Measurements from ENCODE around the gene SLIRP.
"Not testable (repeated sequence)": the region's sequence is repeated elsewhere in the genome, so short reads cannot be mapped to it uniquely, and the experiment has no call there.

The SLIRP gene

DNA sequence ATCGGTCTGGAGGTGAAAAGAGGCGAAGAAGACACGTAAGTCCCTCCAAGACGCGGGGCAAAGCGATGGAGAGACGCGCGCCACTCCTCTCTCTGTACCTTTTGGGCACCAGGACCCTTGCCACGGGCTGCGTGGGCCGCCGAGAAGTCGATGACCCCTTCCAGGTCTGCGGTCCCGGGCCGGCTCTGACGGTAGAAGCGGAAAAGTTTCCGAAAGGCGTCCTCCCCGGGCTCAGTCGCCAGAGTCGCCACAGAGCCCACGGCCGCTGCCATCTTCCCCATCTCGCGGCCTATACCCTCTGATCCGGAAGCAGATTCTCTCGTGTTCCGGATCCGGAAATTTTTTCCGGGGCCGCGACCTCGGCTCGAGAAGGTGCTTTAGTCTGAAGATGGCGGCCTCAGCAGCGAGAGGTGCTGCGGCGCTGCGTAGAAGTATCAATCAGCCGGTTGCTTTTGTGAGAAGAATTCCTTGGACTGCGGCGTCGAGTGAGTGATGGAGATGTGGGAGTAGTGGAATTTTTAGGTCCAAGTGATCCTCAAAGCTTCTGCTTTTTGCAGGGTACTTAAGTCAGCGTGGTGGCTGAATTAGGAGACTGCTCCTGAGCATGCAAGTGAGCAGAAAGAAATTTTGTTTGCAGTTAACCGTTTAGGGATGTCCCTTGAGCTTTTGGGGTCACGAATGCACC is at the start of gene SLIRP, which contains the start of gene ALKBH1:
Gene SLIRP (plus strand): TSS at position 380 of the 685 bp plus-strand sequence. CDS start 9 bp downstream, at position 389.
Gene ALKBH1 (minus strand): TSS at position 300 of the 685 bp plus-strand sequence. CDS start 19 bp downstream, at position 281.
- DNase-seq: peak; percentile 89

DNA sequence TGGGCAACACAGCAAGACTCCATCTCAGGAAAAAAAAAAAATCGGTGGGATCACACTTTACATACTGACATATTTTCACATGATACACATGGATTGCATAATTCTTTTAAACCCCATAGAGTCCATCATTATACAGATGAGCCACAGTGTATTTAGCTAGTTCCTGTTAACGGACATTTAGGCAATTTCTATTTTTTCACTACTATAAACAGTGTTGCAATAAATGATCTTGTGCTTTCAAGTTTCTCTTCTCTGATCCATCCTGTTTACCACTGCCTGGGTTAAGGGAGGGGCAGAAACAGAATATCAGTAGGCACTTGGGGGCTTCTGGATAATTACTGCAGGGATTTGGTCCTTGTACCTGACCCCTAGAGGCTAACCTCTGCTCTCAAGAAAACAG is 48.1 kb upstream of the SLIRP start:
- DNase-seq: no peak

DNA sequence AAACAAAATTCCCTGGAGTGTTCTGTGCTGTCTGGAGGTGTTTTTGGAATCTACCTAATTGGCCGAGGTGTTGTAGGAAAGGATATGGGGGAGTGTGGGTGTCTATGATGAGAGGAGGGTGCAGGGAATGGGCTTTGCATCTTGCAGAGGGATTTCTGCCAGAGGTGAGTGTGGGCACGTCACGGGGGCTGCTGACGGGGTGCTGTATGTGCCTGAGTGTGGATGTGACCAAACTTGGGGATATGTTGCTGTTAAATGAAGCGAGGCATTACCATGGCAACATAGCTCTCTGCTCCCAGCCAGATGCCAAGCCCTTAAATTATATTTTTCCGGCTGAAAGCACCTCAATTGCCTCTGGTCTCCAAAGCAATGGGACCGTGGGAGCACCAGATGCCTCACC is 47.1 kb upstream of the SLIRP start:
- DNase-seq: no peak

DNA sequence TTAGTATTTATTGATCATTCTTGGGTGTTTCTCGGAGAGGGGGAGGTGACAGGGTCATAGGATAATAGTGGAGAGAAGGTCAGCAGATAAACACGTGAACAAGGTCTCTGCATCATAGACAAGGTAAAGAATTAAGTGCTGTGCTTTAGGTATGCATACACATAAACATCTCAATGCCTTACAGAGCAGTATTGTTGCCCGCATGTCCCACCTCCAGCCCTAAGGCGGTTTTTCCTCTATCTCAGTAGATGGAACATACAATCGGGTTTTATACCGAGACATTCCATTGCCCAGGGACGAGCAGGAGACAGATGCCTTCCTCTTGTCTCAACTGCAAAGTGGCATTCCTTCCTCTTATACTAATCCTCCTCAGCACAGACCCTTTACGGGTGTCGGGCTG is 46.3 kb upstream of the SLIRP start:
- DNase-seq: not testable (repeated sequence)

DNA sequence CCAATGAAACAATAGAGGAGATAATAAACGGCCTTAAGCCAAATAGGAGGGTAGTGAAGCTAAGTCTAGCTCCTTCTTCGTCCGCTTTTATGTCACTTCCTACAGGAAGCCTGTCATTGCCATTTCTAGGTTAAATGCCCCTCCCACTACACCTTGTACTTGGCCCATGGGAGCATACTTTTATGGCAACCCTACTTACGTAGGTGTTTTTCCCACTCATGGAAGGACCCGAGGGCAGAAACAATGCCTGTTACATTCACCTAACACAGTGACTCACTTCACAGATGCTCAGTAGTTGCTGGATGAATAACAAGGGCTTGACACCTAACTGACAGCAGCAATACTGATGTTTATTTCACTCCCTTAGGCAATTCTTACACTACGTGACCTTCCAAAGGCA is 44.6 kb upstream of the SLIRP start:
- DNase-seq: no peak

DNA sequence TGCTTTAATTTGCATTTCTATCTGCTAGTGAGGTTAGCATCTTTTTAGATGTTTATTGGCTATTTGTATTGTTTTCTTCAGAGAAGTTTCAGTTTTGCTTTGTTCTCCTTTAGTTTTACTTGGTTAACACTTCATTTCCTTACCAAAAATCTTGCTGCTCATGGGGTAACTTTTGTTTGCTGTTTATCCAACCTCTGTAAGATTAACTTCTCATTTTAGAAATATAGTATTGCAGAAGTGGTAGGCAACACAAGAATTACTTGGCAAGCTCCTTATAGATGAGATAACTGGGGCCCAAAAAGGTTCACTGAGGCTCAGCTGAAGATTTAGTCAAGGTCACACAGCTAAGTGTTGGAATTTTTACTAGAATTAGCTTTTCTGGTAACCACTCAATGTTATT is 40.6 kb upstream of the SLIRP start:
- no peak for DNase-seq

DNA sequence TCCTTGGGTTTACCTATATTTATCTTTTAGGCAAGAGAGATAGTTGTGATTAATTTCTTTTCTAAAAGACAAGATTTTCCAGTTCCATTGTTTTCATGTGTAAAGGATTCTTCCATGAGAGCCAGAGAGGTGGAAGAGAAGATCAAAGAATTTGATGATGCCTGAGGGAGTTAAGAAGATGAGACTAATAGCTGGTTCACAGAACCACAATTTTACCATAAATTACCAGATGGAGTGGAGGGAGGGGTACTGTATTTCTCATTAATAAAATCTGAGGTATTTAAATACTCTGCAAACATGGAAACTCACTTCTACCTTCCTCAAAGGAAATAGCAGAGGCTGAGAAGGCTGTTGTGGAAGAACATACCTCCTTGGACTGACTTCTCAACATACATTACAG is 34.7 kb upstream of the SLIRP start:
- no peak for DNase-seq

DNA sequence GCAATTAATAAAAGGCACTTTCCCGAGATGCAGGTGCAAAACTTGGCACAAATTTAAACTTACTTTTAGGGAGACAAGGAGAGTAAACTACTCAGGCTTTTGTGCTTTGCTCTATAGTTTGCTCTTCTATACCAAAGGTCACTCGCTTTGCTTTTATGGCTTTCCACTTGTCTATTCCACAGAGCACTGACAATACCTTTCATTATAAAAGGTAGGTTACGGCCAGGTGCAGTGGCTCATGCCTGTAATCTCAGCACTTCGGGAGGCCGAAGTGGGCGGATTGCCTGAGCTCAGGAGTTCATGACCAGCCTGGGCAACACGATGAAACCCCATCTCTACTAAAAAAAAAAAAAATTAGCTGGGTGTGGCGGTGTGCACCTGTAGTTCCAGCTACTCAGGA is 33.0 kb upstream of the SLIRP start:
- DNase-seq: no peak

DNA sequence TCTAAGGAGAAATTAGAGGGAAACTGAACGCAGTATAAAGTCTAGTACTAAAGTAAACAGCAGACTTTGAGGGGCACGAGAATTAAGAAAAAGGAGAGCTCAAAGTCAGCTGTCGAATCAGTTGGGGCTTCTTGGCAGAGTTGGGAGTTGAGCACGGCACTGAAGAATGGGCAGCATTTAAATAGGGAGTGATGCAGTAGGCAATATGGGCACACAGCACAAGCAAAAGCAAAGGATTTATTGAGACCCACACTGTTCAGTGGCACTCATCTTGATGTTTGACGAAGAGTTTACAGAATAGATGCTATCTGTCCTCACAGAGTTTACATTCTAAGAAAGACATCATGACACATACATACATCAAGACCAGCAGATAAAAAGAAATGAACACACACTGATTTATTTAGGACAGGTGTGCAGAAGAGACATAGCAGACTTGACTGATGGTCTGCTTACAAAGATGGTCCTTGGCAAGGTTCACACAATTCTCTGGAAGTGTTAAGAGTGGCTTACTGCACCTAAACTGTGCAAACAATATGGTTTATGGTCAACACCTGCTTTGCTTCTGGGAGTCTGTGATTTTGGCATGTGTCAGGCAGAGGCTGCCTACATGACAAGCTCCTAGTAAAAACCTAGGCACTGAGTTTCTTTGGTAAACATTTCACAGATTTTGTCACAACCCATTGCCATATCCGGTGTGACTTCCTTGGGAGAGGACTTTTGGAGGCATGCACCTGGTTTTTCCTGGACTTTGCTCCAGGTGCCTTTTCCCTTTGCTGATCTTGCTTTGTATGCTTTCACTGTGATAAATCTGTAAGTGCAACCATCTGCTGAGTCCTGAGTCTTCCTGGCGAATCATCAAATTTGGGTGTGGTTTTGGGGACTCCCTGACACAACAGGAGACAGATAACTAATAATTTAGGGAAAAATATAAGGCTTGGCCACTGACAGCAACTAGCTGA is 26.4 kb upstream of the SLIRP start:
- no peak for DNase-seq

DNA sequence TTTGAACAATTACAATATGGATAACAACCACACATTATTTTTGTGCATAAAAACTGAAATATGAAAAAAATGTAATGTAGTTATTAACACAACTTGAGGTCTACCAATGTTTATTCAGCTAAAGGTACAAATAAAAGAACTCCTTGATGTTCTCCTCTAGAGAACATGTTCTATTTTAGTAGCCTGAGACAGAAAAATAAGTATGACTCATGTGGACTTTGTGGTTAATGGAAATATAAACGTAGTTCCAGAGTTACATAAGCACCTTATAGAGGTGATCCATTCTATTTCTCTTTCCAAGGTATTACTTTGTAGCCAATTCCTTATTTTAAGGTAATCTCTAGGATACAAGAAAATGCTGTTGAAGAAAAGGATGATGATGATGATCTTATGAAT is 25.7 kb upstream of the SLIRP start:
- DNase-seq: no peak

DNA sequence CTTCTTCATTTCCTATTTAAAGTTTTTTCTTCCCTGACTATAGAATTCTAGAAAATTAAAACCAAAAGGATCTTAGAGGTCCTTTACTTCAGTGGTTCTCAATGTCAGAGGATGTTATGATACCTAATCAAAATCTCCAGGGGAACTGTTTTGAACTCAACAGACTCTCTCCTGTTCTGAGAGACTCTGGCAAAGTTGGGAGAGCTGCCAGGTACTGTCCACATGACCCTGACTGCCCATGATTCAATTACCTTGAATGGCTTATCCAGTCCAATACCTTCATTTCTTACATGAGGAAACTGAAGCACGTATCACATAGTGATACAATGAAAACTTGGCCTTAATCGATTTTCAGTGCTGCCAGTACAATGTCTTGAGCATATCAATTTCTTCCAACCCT is 16.6 kb upstream of the SLIRP start:
- no peak for DNase-seq

DNA sequence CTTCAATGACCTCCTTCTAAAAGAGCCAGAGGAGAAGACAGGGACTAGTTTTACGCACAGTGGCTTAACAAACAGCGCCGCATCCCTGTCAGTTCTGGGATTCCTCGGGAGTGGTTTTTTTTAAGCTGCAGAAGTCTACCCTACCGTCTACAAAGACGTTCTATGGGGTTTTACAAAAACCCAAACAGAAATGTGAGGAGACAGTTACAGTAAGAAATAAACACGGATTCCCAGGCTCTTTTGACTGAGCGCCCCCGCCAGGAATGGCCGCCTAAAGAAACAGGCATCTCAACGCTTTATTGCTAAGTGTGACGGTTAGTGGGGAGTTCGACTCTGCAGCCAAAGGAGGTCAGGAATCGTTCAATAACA is 564 bp upstream of the SLIRP start:
- DNase-seq: no peak

DNA sequence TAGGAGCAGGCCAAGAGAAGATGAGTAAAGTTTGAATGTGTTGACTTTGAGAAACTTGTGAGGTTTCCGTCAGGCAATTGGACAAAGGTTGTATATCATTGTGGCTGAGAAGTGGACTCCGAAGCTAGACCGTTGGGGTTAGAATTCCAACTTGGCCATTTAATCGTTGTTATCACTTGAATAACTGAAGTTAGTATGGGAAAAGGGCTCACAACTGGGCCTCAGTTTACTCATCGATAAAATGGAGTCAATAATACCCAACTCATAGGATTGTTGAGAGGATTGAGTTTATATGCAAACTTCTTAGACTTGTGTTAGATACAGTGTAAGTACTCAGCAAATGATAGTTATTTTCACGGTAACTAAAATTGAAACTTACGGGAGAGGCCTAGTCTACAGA is 846 bp downstream of the SLIRP start:
- no peak for DNase-seq

DNA sequence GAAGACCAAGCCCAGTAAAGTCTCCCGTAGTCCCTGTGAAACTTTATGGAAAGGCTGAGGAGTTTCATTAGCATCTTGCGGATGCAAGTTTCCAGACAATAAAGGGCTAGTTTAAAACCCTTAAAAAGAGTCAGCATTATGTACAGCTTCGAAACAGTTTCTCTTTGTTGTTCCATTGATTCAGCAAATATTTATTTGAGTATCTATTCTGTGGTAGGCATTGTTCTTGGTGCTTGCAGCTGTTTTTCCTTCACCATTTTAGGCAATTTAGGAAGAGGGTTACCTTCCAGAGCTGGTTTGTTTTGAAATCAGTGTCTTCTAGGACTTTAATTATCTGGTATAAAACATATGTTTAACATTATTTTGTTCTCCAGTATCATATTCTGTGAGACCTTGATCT is 1.5 kb downstream of the SLIRP start:
- DNase-seq: no peak

DNA sequence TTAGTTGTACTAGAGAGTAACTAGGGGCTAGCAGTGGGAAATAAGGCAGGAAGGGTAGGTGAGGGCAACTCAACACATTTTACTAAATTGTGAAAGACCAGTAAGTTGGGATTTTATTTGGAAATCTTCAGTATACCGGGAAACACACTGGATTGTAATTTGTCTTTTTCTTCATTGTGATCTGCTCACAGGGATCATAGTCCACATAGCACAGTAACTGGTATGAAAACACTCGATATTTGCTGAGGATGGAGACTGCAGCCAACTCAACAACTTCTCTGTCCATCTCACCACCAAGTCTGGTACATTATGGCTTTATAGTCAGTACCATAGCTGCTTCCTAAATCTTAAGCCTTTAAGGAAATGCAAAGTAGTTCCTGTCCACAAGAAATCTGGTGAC is 2.5 kb downstream of the SLIRP start:
- DNase-seq: no peak

DNA sequence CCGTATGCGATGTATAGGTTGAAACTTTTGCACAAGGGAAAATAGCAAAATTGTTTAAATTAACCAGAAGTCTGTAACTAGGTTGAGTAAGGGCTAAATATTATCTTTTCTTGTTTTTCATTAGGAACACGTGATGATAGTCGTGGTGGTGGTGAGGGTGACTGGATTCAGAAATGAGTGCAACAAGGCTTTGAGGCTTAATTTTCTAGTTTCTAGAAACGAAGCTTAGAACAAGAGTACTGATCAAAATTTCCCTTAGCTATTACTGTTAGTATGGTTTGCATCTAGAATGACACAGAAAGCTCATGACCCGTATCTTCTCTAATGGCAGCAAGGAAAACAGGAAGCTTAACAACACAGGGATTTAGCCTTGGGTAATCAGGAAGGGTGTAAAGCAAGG is 7.0 kb downstream of the SLIRP start:
- peak; percentile 13 for DNase-seq

DNA sequence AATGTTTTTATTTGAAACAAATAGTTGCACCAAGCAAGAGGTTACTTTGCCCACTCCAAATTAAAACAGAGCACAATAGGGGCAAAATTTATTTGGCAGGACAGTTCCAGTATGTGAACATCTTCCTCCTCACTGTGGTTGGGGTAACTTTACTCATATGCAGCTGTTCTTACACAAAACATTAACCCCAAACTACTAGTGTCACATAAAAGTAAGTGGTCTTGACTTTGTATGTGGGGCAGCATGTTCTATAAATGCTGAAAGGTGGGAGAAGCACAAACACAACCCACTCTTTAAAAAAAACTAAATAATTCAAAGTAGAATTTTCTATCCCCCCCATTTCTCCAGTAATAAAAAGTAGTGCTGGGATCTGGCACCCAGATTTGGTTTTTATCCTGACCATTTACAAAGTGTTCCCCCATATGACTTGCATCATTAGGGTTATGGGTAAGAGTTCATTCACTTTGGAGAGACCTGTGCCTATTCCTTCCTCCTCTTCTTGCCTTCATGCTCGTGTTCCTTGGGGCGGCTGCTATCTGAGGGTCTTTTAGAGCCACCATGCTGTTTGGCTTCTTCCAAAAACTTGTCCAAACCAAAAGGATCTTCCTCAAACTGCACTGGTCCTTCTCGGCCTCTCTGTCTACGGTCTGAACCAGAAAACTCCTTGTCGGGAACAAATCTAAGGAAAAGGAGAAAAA is 9.9 kb downstream of the SLIRP start:
- no peak for DNase-seq

DNA sequence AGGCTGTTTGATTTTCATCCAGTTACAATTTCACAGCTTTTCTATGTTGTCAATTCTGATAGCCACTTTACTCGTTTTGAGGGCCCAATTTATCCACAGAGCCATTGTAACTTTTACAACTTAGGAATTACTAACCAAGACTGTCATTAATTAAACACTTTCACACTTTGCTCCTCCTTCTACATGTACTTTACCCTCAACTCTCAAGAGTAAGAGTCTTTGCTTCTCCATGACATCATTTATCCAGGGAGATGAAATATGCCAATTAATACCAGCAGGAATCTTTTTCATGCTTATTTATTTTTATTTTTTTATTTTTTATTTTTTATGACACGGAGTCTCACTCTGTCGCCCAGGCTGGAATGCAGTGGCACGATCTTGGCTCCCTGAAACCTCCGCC is 13.5 kb downstream of the SLIRP start:
- no peak for DNase-seq

DNA sequence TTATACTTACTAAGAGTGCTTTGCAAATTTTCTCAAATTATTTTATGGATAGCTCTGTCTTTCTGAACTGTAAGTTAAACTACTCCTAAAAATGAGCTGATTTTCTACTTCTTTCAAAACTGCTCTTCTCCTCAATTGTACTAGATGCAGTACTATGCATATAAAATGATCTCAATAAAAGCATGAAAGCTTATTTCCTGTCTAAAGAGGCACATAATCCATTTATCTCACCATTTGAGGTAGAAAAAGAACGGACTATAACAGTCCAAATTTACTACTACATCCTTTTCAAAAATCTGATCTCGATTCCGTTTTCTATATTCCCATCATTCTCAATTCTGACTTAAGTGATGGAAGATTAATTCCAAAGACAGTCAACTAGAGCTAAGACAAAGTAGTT is 14.4 kb downstream of the SLIRP start:
- no peak for DNase-seq

DNA sequence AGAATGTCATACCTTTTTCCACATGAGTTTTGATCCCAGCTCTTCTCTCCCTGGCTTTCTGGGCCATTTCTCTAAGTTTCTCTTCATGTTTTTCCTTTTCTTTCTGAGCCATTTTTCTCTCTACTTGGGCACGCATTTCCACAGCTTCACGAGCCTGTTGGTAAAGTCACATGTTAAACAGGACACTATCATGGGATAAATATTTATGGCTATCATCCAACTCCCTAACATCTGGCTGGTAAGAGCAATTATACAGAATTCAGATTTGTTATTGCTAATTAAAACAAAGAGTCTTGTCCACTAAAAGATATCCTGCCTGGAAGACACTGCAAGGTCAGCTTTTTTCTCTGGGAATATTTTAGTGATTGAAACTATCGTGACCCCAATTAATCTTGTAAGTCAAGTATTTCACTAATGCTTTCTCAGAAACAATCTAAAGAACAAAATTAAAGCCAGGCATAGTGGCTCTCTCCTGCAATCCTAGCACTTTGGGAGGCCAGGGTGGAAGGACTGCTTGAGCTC is 23.1 kb downstream of the SLIRP start:
- DNase-seq: no peak

DNA sequence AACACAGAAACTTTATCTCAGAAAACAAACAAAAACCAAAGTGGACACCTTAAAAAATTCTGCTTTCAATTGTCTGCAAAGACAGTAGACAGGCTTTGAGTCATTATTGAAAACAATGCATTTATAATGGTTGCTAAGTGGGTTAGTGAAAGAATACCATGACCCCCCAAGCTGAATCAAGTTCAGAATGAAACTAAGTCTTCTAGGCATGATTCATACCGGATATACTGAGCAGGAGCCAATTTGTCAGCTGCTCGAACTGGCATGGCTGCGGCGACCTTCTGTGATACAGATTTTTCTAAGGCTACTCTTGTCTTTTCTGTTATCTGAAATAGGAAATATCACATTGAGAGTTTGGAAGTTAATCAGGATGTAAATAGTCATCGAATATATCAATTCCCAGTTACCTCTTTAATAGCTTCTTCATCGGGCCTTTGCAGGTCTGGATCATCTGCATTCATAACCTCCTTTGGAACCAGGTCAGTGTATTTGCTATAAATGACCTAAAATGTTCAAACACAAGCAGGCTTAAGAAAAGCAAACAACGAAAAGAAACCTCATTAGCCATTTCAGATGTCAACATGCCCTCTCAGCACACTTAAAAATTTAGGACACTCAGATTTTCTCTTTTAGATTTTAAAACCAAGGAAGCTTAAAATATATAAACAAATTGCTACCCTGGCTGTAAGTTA is 30.8 kb downstream of the SLIRP start:
- DNase-seq: peak; percentile 48

DNA sequence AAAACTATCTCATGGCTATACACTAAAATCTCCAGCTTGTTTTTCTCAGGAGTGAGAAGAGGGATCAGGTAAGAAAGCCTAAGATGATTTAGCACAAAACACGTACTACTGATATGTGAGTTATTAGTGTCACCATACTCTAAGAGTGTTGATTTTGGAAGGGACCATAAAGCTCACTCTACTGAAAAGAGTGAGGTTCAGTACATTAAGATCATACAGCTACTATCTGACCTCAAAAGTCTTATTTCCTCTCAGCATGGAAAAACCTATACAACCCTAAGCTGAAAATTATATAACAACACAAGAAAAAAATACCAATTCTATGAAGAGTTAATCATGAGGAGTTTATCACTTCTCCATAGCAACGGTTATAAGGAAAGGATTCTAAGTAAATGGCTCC is 33.5 kb downstream of the SLIRP start:
- no peak for DNase-seq

Measured in activated naive CD4-positive, alpha-beta T cell treated with Interleukin-2 at 50 U/mL for 16 hours (primary cell).